Measurements from ENCODE around the gene GPR63. TPM values are rescaled to one million over a fixed set of nuclear protein-coding genes. Genes with fewer than 3 reads are reported as not detected.

GPR63 gene
- total RNA-seq, 1 experiment from 2014 or later, result 0.95 TPM

- ATAC-seq (no peak), DNase-seq (ENCODE audit: low read depth, low spot score) (no peak)
- BruUV-seq (replicated peaks), result no TSS peak
- in situ Hi-C loops (cut with HindIII; ENCODE audit: low pct_unique_long_range_greater_than_20kb, low sequenced_read_pairs) (no loop called here), intact Hi-C loops (cut with micrococcal nuclease; ENCODE audit: unreplicated experiment) (no loop called here)
- ChIA-PET POLR2A (no interaction called here), CTCF (no interaction called here)
- TF ChIP-seq REST (IDR thresholded peaks at IDR 0.05; ENCODE audit: insufficient read depth in 1 of 2, low read depth in 2 of 2, low read length in 1 of 2) (no peak), TCF7L2 (IDR thresholded peaks at IDR 0.05; ENCODE audit: low read depth, low read length) (no peak), SIN3A (IDR thresholded peaks at IDR 0.05; ENCODE audit: borderline replicate concordance, insufficient read depth, low read depth, low read length) (no peak), POLR2AphosphoS5 (IDR thresholded peaks at IDR 0.05; ENCODE audit: low read depth, low read length) (no peak), CTCF (IDR thresholded peaks at IDR 0.05) (no peak)
- Histone ChIP-seq H3K36me3 (ENCODE audit: control insufficient read depth, insufficient read depth, low read length) (no peaks in the 10 kb centered on the region), H3K27ac (ENCODE audit: low read length) (no peak overlapping the region), H3K9me3 (ENCODE audit: control insufficient read depth, insufficient read depth, low read depth, low read length) (no peaks in the 10 kb centered on the region), H3K4me3 (ENCODE audit: low read depth in 2 of 2, low read length in 2 of 2) (no peak overlapping the region), H3K27me3 (ENCODE audit: control insufficient read depth, insufficient read depth, low read length) (no peaks in the 10 kb centered on the region), H3K4me1 (ENCODE audit: control insufficient read depth, insufficient read depth, low read length) (no peaks in the 10 kb centered on the region)
Observed at GRCh38 chr6:96844530-96844929, 7.3 kb upstream of the GPR63 start.

GRCh38 chr6:96841345-96841744 lies 4.1 kb upstream of the GPR63 start:
- POLR2A ChIA-PET, result no interaction called here
- no peak overlapping the region for H3K27ac ChIP-seq (ENCODE audit: low read length)
- TF ChIP-seq SIN3A (IDR thresholded peaks at IDR 0.05; ENCODE audit: borderline replicate concordance, insufficient read depth, low read depth, low read length), result no peak
- TF ChIP-seq REST (IDR thresholded peaks at IDR 0.05; ENCODE audit: insufficient read depth in 1 of 2, low read depth in 2 of 2, low read length in 1 of 2), result no peak
- no peak for TF ChIP-seq CTCF (IDR thresholded peaks at IDR 0.05)
- TF ChIP-seq POLR2AphosphoS5 (IDR thresholded peaks at IDR 0.05; ENCODE audit: low read depth, low read length), result no peak
- TF ChIP-seq TCF7L2 (IDR thresholded peaks at IDR 0.05; ENCODE audit: low read depth, low read length), result no peak
- in situ Hi-C loops (cut with HindIII; ENCODE audit: low pct_unique_long_range_greater_than_20kb, low sequenced_read_pairs), result no loop called here
- no TSS peak for BruUV-seq (replicated peaks)
- peaks cover 6% of the 10 kb centered on the region; the same call in 1 of the 2 replicates for H3K27me3 ChIP-seq (ENCODE audit: control insufficient read depth, insufficient read depth, low read length)
- H3K36me3 ChIP-seq (ENCODE audit: control insufficient read depth, insufficient read depth, low read length), result no peaks in the 10 kb centered on the region
- no peak for DNase-seq (ENCODE audit: low read depth, low spot score)
- H3K9me3 ChIP-seq (ENCODE audit: control insufficient read depth, insufficient read depth, low read depth, low read length), result no peaks in the 10 kb centered on the region
- no peak overlapping the region for H3K4me3 ChIP-seq (ENCODE audit: low read depth in 2 of 2, low read length in 2 of 2)
- peaks cover 1% of the 10 kb centered on the region; the same call in 1 of the 2 replicates for H3K4me1 ChIP-seq (ENCODE audit: control insufficient read depth, insufficient read depth, low read length)
- no peak for ATAC-seq
- intact Hi-C loops (cut with micrococcal nuclease; ENCODE audit: unreplicated experiment), result no loop called here
- CTCF ChIA-PET, result no interaction called here
